ENCODE measurements around the gene FAM174A.

GRCh38 chr5:100517301-100517974, 17.7 kb upstream of the FAM174A start:
- TF ChIP-seq POLR2AphosphoS5 (IDR thresholded peaks at IDR 0.05; ENCODE audit: borderline replicate concordance, low read depth, low read length) (no peak), EZH2 (IDR thresholded peaks at IDR 0.05) (no peak), FOXP2 (optimal IDR thresholded peaks at IDR 0.05; ENCODE audit: control extremely low read depth, extremely low read length, insufficient read depth) (no peak)

Measured in SK-N-MC (cell line).